Measurements from ENCODE around the gene FRMD4A.
"Not testable (repeated sequence)": the region's sequence is repeated elsewhere in the genome, so short reads cannot be mapped to it uniquely, and the experiment has no call there.

FRMD4A gene

GRCh38 chr10:13869295-13869664 is 461.4 kb downstream of the FRMD4A start:
- no peak for DNase-seq

GRCh38 chr10:13868528-13869294 is 462.0 kb downstream of the FRMD4A start:
- no peak for DNase-seq

- DNase-seq, result no peak
Observed at GRCh38 chr10:13867822-13868221, 462.9 kb downstream of the FRMD4A start.

GRCh38 chr10:13865758-13866491 is 464.8 kb downstream of the FRMD4A start:
- peak; percentile 86 for DNase-seq

- DNase-seq, result not testable (repeated sequence)
Observed at GRCh38 chr10:13865220-13865619, 465.5 kb downstream of the FRMD4A start.

- no peak for DNase-seq
Observed at GRCh38 chr10:13862546-13863233, 468.0 kb downstream of the FRMD4A start.

- no peak for DNase-seq
Observed at GRCh38 chr10:13860886-13861285, 469.8 kb downstream of the FRMD4A start.

- DNase-seq, result peak; percentile 49
Observed at GRCh38 chr10:13859979-13860654, 470.6 kb downstream of the FRMD4A start.

- no peak for DNase-seq
Observed at GRCh38 chr10:13858709-13859108, 472.0 kb downstream of the FRMD4A start.

GRCh38 chr10:13857451-13857850 is 473.3 kb downstream of the FRMD4A start:
- no peak for DNase-seq

GRCh38 chr10:13853854-13854253 is 476.9 kb downstream of the FRMD4A start:
- peak; percentile 34 for DNase-seq

- DNase-seq, result no peak
Observed at GRCh38 chr10:13852872-13853271, 477.9 kb downstream of the FRMD4A start.

GRCh38 chr10:13851906-13852305 is 478.8 kb downstream of the FRMD4A start:
- no peak for DNase-seq

GRCh38 chr10:13848520-13849445 is 481.9 kb downstream of the FRMD4A start:
- DNase-seq, result no peak

GRCh38 chr10:13847201-13847631 is 483.5 kb downstream of the FRMD4A start:
- DNase-seq, result no peak

- DNase-seq, result no peak
Observed at GRCh38 chr10:13845897-13846296, 484.8 kb downstream of the FRMD4A start.

GRCh38 chr10:13844651-13845050 is 486.1 kb downstream of the FRMD4A start:
- peak; percentile 50 for DNase-seq

- no peak for DNase-seq
Observed at GRCh38 chr10:13842117-13842516, 488.6 kb downstream of the FRMD4A start.

- no peak for DNase-seq
Observed at GRCh38 chr10:13840036-13840435, 490.7 kb downstream of the FRMD4A start.

- peak; percentile 80 for DNase-seq
Observed at GRCh38 chr10:13839430-13839990, 491.2 kb downstream of the FRMD4A start.

- DNase-seq, result no peak
Observed at GRCh38 chr10:13839030-13839429, 491.7 kb downstream of the FRMD4A start.

GRCh38 chr10:13837966-13838365 is 492.8 kb downstream of the FRMD4A start:
- DNase-seq, result no peak

All from fibroblast of skin of right biceps (primary cell).